ENCODE results near the gene PHLDB3. TPM values are rescaled to one million over a fixed set of nuclear protein-coding genes. Genes with fewer than 3 reads are reported as not detected.

PHLDB3 gene
- total and polyA plus RNA-seq, 2 of the 13 experiments (the other 11 are each of a cell fraction or from before 2014, with no cell fraction given), result 11.3 to 14.5 TPM

DNA sequence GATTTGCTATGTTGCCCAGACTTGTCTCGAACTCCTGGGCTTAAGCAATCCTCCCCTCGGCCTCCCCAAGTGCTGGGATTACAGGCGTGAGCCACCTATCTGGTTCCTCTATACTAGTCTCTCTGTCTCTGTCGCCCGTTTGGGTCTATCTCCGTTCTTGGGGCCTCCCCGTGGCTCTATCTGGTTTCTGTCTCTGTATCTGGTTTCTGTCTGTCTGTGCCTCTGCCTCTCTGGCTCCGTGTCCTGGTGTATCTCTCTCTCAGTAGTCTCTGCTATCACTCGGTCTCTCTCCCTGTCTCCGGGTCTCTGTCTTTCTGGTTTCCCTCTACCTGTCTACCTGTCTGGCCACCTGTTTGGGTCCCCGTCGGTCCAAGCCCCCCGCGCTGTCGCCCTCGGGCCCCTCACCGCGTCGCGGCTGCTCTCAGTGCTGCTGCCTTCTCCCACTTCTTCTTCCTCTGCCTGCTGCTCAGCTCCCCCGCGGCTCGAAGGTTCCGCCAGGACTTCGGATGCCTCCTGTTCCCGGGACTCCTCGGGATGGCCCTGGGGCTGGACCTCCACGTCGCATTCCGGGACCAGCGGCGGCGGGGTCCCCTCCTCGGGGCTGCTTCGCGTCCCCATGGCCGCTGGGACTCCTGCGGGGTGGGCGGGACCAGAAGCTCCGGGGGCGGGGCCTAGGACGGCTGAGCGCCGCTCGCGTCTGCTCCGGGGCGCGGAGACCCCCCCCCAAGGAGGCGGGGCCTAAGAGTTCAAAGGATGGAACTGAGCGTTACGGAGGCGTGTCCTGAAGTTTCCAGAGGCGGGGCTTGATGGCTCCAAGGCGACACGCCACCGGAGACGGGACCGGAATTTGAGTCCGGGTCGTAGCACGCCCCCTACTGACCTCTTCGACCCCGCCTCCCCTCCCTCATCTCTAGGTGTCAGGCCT lies 783 bp downstream of the PHLDB3 start (continued):
- TF ChIP-seq, protein P1, sequence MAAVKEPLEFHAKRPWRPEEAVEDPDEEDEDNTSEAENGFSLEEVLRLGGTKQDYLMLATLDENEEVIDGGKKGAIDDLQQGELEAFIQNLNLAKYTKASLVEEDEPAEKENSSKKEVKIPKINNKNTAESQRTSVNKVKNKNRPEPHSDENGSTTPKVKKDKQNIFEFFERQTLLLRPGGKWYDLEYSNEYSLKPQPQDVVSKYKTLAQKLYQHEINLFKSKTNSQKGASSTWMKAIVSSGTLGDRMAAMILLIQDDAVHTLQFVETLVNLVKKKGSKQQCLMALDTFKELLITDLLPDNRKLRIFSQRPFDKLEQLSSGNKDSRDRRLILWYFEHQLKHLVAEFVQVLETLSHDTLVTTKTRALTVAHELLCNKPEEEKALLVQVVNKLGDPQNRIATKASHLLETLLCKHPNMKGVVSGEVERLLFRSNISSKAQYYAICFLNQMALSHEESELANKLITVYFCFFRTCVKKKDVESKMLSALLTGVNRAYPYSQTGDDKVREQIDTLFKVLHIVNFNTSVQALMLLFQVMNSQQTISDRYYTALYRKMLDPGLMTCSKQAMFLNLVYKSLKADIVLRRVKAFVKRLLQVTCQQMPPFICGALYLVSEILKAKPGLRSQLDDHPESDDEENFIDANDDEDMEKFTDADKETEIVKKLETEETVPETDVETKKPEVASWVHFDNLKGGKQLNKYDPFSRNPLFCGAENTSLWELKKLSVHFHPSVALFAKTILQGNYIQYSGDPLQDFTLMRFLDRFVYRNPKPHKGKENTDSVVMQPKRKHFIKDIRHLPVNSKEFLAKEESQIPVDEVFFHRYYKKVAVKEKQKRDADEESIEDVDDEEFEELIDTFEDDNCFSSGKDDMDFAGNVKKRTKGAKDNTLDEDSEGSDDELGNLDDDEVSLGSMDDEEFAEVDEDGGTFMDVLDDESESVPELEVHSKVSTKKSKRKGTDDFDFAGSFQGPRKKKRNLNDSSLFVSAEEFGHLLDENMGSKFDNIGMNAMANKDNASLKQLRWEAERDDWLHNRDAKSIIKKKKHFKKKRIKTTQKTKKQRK (IDR thresholded peaks at IDR 0.05; ENCODE audit: low read length), result no peak
- TF ChIP-seq GTF2F1 (IDR thresholded peaks at IDR 0.05; ENCODE audit: low read length) (no peak), ASH2L (IDR thresholded peaks at IDR 0.05; ENCODE audit: insufficient read length, low read depth, low read length) (no peak), ZNF230 (CRISPR knock-in tag; IDR thresholded peaks at IDR 0.05) (peak; percentile 64; the same call in 1 of the 2 replicates), PPARG (CRISPR knock-in tag; conservative IDR thresholded peaks at IDR 0.05) (no peak), ZFYVE20 (CRISPR knock-in tag; IDR thresholded peaks at IDR 0.05; ENCODE audit: borderline replicate concordance, low read depth) (no peak), HMG20B (CRISPR knock-in tag; conservative IDR thresholded peaks at IDR 0.05) (no peak), MTA3 (CRISPR knock-in tag; IDR thresholded peaks at IDR 0.05) (no peak)
- TF ChIP-seq, protein P2, sequence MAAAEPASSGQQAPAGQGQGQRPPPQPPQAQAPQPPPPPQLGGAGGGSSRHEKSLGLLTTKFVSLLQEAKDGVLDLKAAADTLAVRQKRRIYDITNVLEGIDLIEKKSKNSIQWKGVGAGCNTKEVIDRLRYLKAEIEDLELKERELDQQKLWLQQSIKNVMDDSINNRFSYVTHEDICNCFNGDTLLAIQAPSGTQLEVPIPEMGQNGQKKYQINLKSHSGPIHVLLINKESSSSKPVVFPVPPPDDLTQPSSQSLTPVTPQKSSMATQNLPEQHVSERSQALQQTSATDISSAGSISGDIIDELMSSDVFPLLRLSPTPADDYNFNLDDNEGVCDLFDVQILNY (CRISPR knock-in tag; conservative IDR thresholded peaks at IDR 0.05), result no peak
- TF ChIP-seq, protein P3, sequence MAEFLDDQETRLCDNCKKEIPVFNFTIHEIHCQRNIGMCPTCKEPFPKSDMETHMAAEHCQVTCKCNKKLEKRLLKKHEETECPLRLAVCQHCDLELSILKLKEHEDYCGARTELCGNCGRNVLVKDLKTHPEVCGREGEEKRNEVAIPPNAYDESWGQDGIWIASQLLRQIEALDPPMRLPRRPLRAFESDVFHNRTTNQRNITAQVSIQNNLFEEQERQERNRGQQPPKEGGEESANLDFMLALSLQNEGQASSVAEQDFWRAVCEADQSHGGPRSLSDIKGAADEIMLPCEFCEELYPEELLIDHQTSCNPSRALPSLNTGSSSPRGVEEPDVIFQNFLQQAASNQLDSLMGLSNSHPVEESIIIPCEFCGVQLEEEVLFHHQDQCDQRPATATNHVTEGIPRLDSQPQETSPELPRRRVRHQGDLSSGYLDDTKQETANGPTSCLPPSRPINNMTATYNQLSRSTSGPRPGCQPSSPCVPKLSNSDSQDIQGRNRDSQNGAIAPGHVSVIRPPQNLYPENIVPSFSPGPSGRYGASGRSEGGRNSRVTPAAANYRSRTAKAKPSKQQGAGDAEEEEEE (CRISPR knock-in tag; IDR thresholded peaks at IDR 0.05; ENCODE audit: borderline replicate concordance), result no peak
- TF ChIP-seq, protein P4, sequence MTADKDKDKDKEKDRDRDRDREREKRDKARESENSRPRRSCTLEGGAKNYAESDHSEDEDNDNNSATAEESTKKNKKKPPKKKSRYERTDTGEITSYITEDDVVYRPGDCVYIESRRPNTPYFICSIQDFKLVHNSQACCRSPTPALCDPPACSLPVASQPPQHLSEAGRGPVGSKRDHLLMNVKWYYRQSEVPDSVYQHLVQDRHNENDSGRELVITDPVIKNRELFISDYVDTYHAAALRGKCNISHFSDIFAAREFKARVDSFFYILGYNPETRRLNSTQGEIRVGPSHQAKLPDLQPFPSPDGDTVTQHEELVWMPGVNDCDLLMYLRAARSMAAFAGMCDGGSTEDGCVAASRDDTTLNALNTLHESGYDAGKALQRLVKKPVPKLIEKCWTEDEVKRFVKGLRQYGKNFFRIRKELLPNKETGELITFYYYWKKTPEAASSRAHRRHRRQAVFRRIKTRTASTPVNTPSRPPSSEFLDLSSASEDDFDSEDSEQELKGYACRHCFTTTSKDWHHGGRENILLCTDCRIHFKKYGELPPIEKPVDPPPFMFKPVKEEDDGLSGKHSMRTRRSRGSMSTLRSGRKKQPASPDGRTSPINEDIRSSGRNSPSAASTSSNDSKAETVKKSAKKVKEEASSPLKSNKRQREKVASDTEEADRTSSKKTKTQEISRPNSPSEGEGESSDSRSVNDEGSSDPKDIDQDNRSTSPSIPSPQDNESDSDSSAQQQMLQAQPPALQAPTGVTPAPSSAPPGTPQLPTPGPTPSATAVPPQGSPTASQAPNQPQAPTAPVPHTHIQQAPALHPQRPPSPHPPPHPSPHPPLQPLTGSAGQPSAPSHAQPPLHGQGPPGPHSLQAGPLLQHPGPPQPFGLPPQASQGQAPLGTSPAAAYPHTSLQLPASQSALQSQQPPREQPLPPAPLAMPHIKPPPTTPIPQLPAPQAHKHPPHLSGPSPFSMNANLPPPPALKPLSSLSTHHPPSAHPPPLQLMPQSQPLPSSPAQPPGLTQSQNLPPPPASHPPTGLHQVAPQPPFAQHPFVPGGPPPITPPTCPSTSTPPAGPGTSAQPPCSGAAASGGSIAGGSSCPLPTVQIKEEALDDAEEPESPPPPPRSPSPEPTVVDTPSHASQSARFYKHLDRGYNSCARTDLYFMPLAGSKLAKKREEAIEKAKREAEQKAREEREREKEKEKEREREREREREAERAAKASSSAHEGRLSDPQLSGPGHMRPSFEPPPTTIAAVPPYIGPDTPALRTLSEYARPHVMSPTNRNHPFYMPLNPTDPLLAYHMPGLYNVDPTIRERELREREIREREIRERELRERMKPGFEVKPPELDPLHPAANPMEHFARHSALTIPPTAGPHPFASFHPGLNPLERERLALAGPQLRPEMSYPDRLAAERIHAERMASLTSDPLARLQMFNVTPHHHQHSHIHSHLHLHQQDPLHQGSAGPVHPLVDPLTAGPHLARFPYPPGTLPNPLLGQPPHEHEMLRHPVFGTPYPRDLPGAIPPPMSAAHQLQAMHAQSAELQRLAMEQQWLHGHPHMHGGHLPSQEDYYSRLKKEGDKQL (CRISPR knock-in tag; IDR thresholded peaks at IDR 0.05; ENCODE audit: low read depth), result no peak
- TF ChIP-seq, protein P5, sequence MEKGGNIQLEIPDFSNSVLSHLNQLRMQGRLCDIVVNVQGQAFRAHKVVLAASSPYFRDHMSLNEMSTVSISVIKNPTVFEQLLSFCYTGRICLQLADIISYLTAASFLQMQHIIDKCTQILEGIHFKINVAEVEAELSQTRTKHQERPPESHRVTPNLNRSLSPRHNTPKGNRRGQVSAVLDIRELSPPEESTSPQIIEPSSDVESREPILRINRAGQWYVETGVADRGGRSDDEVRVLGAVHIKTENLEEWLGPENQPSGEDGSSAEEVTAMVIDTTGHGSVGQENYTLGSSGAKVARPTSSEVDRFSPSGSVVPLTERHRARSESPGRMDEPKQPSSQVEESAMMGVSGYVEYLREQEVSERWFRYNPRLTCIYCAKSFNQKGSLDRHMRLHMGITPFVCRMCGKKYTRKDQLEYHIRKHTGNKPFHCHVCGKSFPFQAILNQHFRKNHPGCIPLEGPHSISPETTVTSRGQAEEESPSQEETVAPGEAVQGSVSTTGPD (CRISPR knock-in tag; IDR thresholded peaks at IDR 0.05), result no peak
- TF ChIP-seq, protein P6, sequence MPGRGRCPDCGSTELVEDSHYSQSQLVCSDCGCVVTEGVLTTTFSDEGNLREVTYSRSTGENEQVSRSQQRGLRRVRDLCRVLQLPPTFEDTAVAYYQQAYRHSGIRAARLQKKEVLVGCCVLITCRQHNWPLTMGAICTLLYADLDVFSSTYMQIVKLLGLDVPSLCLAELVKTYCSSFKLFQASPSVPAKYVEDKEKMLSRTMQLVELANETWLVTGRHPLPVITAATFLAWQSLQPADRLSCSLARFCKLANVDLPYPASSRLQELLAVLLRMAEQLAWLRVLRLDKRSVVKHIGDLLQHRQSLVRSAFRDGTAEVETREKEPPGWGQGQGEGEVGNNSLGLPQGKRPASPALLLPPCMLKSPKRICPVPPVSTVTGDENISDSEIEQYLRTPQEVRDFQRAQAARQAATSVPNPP (CRISPR knock-in tag; IDR thresholded peaks at IDR 0.05), result no peak
